ENCODE measurements around the gene TBX19. TPM values are rescaled to one million over a fixed set of nuclear protein-coding genes. Genes with fewer than 3 reads are reported as not detected.

Gene TBX19
- total RNA-seq, 1 donor from 2014 or later, result 2.9 TPM

GRCh38 chr1:168301664-168302320, 21.1 kb downstream of the TBX19 start:
- TF ChIP-seq CTCF (IDR thresholded peaks at IDR 0.05; ENCODE audit: insufficient read depth, low read length, poor library complexity, severe bottlenecking), result no peak
- Histone ChIP-seq H3K36me3 (ENCODE audit: control insufficient read depth, insufficient read depth, low read length) (no peaks in the 10 kb centered on the region), H3K4me3 (ENCODE audit: low read depth, low read length) (no peak overlapping the region), H3K27me3 (ENCODE audit: control insufficient read depth, insufficient read depth, low read length) (no peaks in the 10 kb centered on the region)
- peak; percentile 65 for DNase-seq (ENCODE audit: low read depth)

- no peaks in the 10 kb centered on the region for H3K36me3 ChIP-seq (ENCODE audit: control insufficient read depth, insufficient read depth, low read length)
- no peak for TF ChIP-seq CTCF (IDR thresholded peaks at IDR 0.05; ENCODE audit: insufficient read depth, low read length, poor library complexity, severe bottlenecking)
- no peak for DNase-seq (ENCODE audit: low read depth)
- H3K27me3 ChIP-seq (ENCODE audit: control insufficient read depth, insufficient read depth, low read length), result no peaks in the 10 kb centered on the region
- H3K4me3 ChIP-seq (ENCODE audit: low read depth, low read length), result no peak overlapping the region
Measured at GRCh38 chr1:168303716-168304540, 23.3 kb downstream of the TBX19 start.

- Histone ChIP-seq H3K4me3 (ENCODE audit: low read depth, low read length) (no peak overlapping the region), H3K27me3 (ENCODE audit: control insufficient read depth, insufficient read depth, low read length) (no peaks in the 10 kb centered on the region), H3K36me3 (ENCODE audit: control insufficient read depth, insufficient read depth, low read length) (no peaks in the 10 kb centered on the region)
- DNase-seq (ENCODE audit: low read depth), result no peak
- no peak for TF ChIP-seq CTCF (IDR thresholded peaks at IDR 0.05; ENCODE audit: insufficient read depth, low read length, poor library complexity, severe bottlenecking)
Measured at GRCh38 chr1:168304865-168305264, 24.2 kb downstream of the TBX19 start.

GRCh38 chr1:168312718-168313604, 32.3 kb downstream of the TBX19 start:
- Histone ChIP-seq H3K36me3 (ENCODE audit: control insufficient read depth, insufficient read depth, low read length) (no peaks in the 10 kb centered on the region), H3K27me3 (ENCODE audit: control insufficient read depth, insufficient read depth, low read length) (no peaks in the 10 kb centered on the region), H3K4me3 (ENCODE audit: low read depth, low read length) (no peak overlapping the region)
- TF ChIP-seq CTCF (IDR thresholded peaks at IDR 0.05; ENCODE audit: insufficient read depth, low read length, poor library complexity, severe bottlenecking), result no peak
- DNase-seq (ENCODE audit: low read depth), result peak; percentile 28

- Histone ChIP-seq H3K4me3 (ENCODE audit: low read depth, low read length) (no peak overlapping the region), H3K27me3 (ENCODE audit: control insufficient read depth, insufficient read depth, low read length) (no peaks in the 10 kb centered on the region), H3K36me3 (ENCODE audit: control insufficient read depth, insufficient read depth, low read length) (no peaks in the 10 kb centered on the region)
- no peak for TF ChIP-seq CTCF (IDR thresholded peaks at IDR 0.05; ENCODE audit: insufficient read depth, low read length, poor library complexity, severe bottlenecking)
- no peak for DNase-seq (ENCODE audit: low read depth)
Measured at GRCh38 chr1:168316142-168316541, 35.5 kb downstream of the TBX19 start.
